PC-9 (cell line): ENCODE measurements around the gene ASTL.

ENCODE experiments used
- CTCF ChIP-seq: fragments of 200-600 bp; sonication (generic); conservative IDR thresholded peaks from 2 replicates; pipeline ENCODE4 v1.6.1; 2017; ENCODE audit warnings: mixed run types, antibody characterized with exemption, mild to moderate bottlenecking, moderate library complexity
- EZH2 ChIP-seq: fragments of 200-600 bp; sonication (generic); IDR thresholded peaks from 2 replicates; pipeline ENCODE4 v1.8.0; 2017; ENCODE audit warnings: antibody characterized with exemption, low read depth

DNA sequence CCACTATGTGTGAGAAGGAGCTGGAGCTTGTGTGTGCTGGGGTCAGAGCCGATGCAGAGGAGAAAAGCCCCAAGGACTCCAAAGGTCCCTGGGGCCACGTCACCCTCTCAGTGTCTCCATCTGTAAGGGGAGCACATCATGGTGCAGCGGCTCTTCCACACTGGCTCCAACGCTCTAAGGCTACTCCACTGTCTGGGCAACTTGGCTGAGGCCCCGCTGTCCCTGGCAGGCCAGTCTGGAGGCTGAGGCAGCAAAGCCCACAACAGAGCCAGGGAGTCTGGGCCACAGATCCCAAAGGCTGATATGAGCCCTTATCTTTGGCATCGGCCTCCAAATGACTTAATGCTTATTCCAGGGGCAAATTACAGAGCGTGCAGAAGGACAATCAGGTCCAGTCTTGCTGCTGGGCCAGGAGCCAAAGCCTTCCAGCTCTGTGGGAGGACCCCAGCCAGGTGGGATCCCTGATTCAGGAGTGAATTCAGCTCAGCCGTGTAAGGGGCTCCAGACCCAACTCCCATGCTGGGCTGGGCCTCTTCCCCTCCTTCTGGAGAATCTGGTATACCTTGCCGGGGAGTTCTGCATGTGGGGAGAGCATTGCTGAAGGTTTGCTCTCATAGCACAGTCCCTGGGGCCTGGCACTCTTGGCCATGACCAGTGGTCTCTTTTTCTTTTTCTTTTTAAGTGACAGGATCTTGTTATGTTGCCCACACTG, 8.7 kb upstream of the ASTL start:
- TF ChIP-seq CTCF (no peak), EZH2 (no peak)
